DOHH2 (cell line): ENCODE results near the gene CIBAR2.
"Not testable (repeated sequence)": the region's sequence is repeated elsewhere in the genome, so short reads cannot be mapped to it uniquely, and the experiment has no call there.

Experiments used
- H3F3A ChIP-seq: fragments of 200-600 bp; sonication (generic), shearing (Covaris generic); 2 replicates; pipeline ENCODE4 v1.6.0; 2016; ENCODE audit warnings: antibody characterized with exemption, mild to moderate bottlenecking; ENCODE audit not compliant: control insufficient read depth, insufficient read depth
- H3K27ac ChIP-seq: fragments of 200-600 bp; sonication (generic); 2 replicates; pipeline ENCODE4 v1.5.1; 2014; ENCODE audit warnings: low read depth, mild to moderate bottlenecking, low read length, moderate library complexity
- H3K27me3 ChIP-seq: fragments of 200-600 bp; sonication (generic); 2 replicates; pipeline ENCODE4 v1.6.1; 2014; ENCODE audit warnings: mild to moderate bottlenecking, low read length, mixed read lengths; ENCODE audit not compliant: control insufficient read depth
- H3K36me3 ChIP-seq: fragments of 200-600 bp; sonication (generic); 2 replicates; pipeline ENCODE4 v1.6.1; 2014; ENCODE audit warnings: mild to moderate bottlenecking, low read length, moderate library complexity, mixed read lengths; ENCODE audit not compliant: control insufficient read depth
- H3K4me1 ChIP-seq: fragments of 200-600 bp; sonication (generic); 2 replicates; pipeline ENCODE4 v1.6.1; 2014; ENCODE audit warnings: mild to moderate bottlenecking, low read length, mixed read lengths; ENCODE audit not compliant: control insufficient read depth
- H3K4me2 ChIP-seq: fragments of 200-600 bp; sonication (generic); 2 replicates; pipeline ENCODE4 v1.6.0; 2014; ENCODE audit warnings: mild to moderate bottlenecking, low read length, moderate library complexity
- H3K4me3 ChIP-seq: fragments of 200-600 bp; sonication (generic); 2 replicates; pipeline ENCODE4 v1.5.1; 2014; ENCODE audit warnings: mild to moderate bottlenecking, low read length, mixed read lengths
- H3K79me2 ChIP-seq: fragments of 200-600 bp; sonication (generic); 2 replicates; pipeline ENCODE4 v1.6.1; 2014; ENCODE audit warnings: mild to moderate bottlenecking, low read length, mixed read lengths; ENCODE audit not compliant: control insufficient read depth
- H3K9me2 ChIP-seq: fragments of 200-600 bp; sonication (generic); replicated peaks from 2 replicates; pipeline ENCODE4 v1.6.1; 2014; ENCODE audit warnings: mild to moderate bottlenecking, low read length, mixed read lengths; ENCODE audit not compliant: control insufficient read depth
- H3K9me3 ChIP-seq: fragments of 200-600 bp; sonication (generic); 2 replicates; pipeline ENCODE4 v1.6.1; 2014; ENCODE audit warnings: antibody characterized with exemption, low read length, mixed read lengths; ENCODE audit not compliant: control insufficient read depth, insufficient read depth
- H4K20me1 ChIP-seq: fragments of 200-600 bp; sonication (generic); 2 replicates; pipeline ENCODE4 v1.6.0; 2014; ENCODE audit warnings: low read depth, mild to moderate bottlenecking, antibody characterized with exemption, low read length, moderate library complexity; ENCODE audit not compliant: control insufficient read depth, insufficient read depth
- CTCF ChIP-seq: fragments of 200-600 bp; sonication (generic); IDR thresholded peaks from one replicate; pipeline ENCODE4 v1.5.1; 2014; ENCODE audit warnings: antibody characterized with exemption, mild to moderate bottlenecking, low read depth, low read length; ENCODE audit not compliant: poor library complexity, severe bottlenecking
- EZH2phosphoT487 ChIP-seq: fragments of 200-600 bp; sonication (generic); IDR thresholded peaks from 2 replicates; pipeline ENCODE4 v1.6.1; 2017; ENCODE audit warnings: borderline replicate concordance, mild to moderate bottlenecking, antibody characterized with exemption, low read length, moderate library complexity, mixed read lengths

CIBAR2 gene

GRCh38 chr16:85054948-85055492 lies 57.3 kb downstream of the CIBAR2 start:
- Histone ChIP-seq H3K9me3 (no peaks in the 10 kb centered on the region), H3K27ac (no peak overlapping the region)

GRCh38 chr16:85054321-85054720 lies 58.0 kb downstream of the CIBAR2 start:
- peaks cover 28% of the 10 kb centered on the region for H3K27me3 ChIP-seq
- not testable (repeated sequence) for H3K36me3 ChIP-seq, H3K79me2 ChIP-seq, H3K9me2 ChIP-seq, H3K9me3 ChIP-seq, H3K4me1 ChIP-seq, H3F3A ChIP-seq, H3K4me3 ChIP-seq, H3K27ac ChIP-seq, H4K20me1 ChIP-seq, H3K4me2 ChIP-seq

More at GRCh38 chr16:85054948-85055492, 57.3 kb downstream of the CIBAR2 start:
- Histone ChIP-seq H3F3A (no peaks in the 10 kb centered on the region), H3K4me3 (no peak overlapping the region), H3K4me2 (0 out of 2 replicates have a peak overlapping the region, but pooled peaks have one; percentile 14), H3K27me3 (peaks cover 30% of the 10 kb centered on the region), H3K79me2 (no peaks in the 10 kb centered on the region), H3K9me2 (no peaks in the 10 kb centered on the region), H3K36me3 (no peaks in the 10 kb centered on the region), H3K4me1 (peaks cover 6% of the 10 kb centered on the region), H4K20me1 (no peaks in the 10 kb centered on the region)
- no peak for TF ChIP-seq CTCF
- TF ChIP-seq EZH2phosphoT487 = no peak

GRCh38 chr16:85052536-85052935 lies 59.7 kb downstream of the CIBAR2 start:
- 0 out of 2 replicates have a peak, but pooled peaks cover 4% of the 10 kb centered on the region for H4K20me1 ChIP-seq
- H3K9me3 ChIP-seq = no peaks in the 10 kb centered on the region
- no peaks in the 10 kb centered on the region for H3K9me2 ChIP-seq
- no peak overlapping the region for H3K4me2 ChIP-seq
- peaks cover 15% of the 10 kb centered on the region for H3K27me3 ChIP-seq
- no peak for TF ChIP-seq CTCF
- TF ChIP-seq EZH2phosphoT487 = no peak
- no peak overlapping the region for H3K4me3 ChIP-seq
- peaks cover 6% of the 10 kb centered on the region for H3K4me1 ChIP-seq
- H3K27ac ChIP-seq = no peak overlapping the region
- no peaks in the 10 kb centered on the region for H3F3A ChIP-seq
- no peaks in the 10 kb centered on the region for H3K79me2 ChIP-seq
- no peaks in the 10 kb centered on the region for H3K36me3 ChIP-seq

- no peak overlapping the region for H3K27ac ChIP-seq
Measured at GRCh38 chr16:85051683-85052082, 60.6 kb downstream of the CIBAR2 start.

More at GRCh38 chr16:85051683-85052082, 60.6 kb downstream of the CIBAR2 start:
- H4K20me1 ChIP-seq = 0 out of 2 replicates have a peak, but pooled peaks cover 4% of the 10 kb centered on the region
- TF ChIP-seq EZH2phosphoT487 = no peak
- no peak for TF ChIP-seq CTCF
- no peak overlapping the region for H3K4me2 ChIP-seq
- H3K79me2 ChIP-seq = no peaks in the 10 kb centered on the region
- H3K4me1 ChIP-seq = peaks cover 6% of the 10 kb centered on the region
- no peak overlapping the region for H3K4me3 ChIP-seq
- no peaks in the 10 kb centered on the region for H3K9me2 ChIP-seq
- H3K36me3 ChIP-seq = no peaks in the 10 kb centered on the region
- H3F3A ChIP-seq = no peaks in the 10 kb centered on the region
- peaks cover 11% of the 10 kb centered on the region for H3K27me3 ChIP-seq
- no peaks in the 10 kb centered on the region for H3K9me3 ChIP-seq
